SU-DHL-6 (cell line): ENCODE measurements around the gene MPHOSPH6.

ENCODE experiments used
- H2AFZ ChIP-seq: fragments of 200-600 bp; sonication (generic); 2 replicates; pipeline ENCODE4 v1.6.1; 2014; ENCODE audit warnings: low read depth, mild to moderate bottlenecking, moderate library complexity, mixed read lengths, antibody characterized with exemption, low read length; ENCODE audit not compliant: severe bottlenecking
- H3F3A ChIP-seq: fragments of 200-600 bp; shearing (Covaris generic); 2 replicates; pipeline ENCODE4 v1.6.0; 2016; ENCODE audit warnings: antibody characterized with exemption, mild to moderate bottlenecking; ENCODE audit not compliant: insufficient read depth
- H3K27ac ChIP-seq: fragments of 200-600 bp; sonication (generic); 2 replicates; pipeline ENCODE4 v1.5.1; 2016; ENCODE audit warnings: low read depth, mild to moderate bottlenecking, low read length, moderate library complexity, mixed read lengths
- H3K27me3 ChIP-seq: fragments of 200-600 bp; sonication (generic), shearing (Covaris generic); 2 replicates; pipeline ENCODE4 v1.6.0; 2014; ENCODE audit warnings: mild to moderate bottlenecking, low read length
- H3K36me3 ChIP-seq: fragments of 200-600 bp; sonication (generic); 2 replicates; pipeline ENCODE4 v1.6.1; 2014; ENCODE audit warnings: mild to moderate bottlenecking, low read length, mixed read lengths
- H3K4me2 ChIP-seq: fragments of 300-600, 200-600 bp; shearing (Covaris generic), sonication (generic); 2 replicates; pipeline ENCODE4 v1.6.0; 2014; ENCODE audit warnings: low read length, low read depth, mild to moderate bottlenecking; ENCODE audit not compliant: poor library complexity, severe bottlenecking
- H3K4me3 ChIP-seq: fragments of 200-600 bp; sonication (generic); 2 replicates; pipeline ENCODE4 v1.5.1; 2014; ENCODE audit warnings: antibody characterized with exemption, low read length, mild to moderate bottlenecking, mixed read lengths; ENCODE audit not compliant: insufficient read depth, poor library complexity, severe bottlenecking
- H3K79me2 ChIP-seq: fragments of 200-600 bp; sonication (generic); 2 replicates; pipeline ENCODE4 v1.6.1; 2014; ENCODE audit warnings: mild to moderate bottlenecking, low read length, moderate library complexity; ENCODE audit not compliant: insufficient read depth
- H3K9ac ChIP-seq: fragments of 200-600 bp; sonication (generic); 2 replicates; pipeline ENCODE4 v1.7.0; 2014; ENCODE audit warnings: mild to moderate bottlenecking, low read length
- H3K9me2 ChIP-seq: fragments of 200-600 bp; sonication (generic); replicated peaks from 2 replicates; pipeline ENCODE4 v1.6.1; 2014; ENCODE audit warnings: low read length; ENCODE audit not compliant: insufficient read depth
- H3K9me3 ChIP-seq: fragments of 200-600 bp; sonication (generic); 2 replicates; pipeline ENCODE4 v1.6.1; 2014; ENCODE audit warnings: low read length, mixed read lengths; ENCODE audit not compliant: insufficient read depth
- H4K20me1 ChIP-seq: fragments of 200-600 bp; sonication (generic); 2 replicates; pipeline ENCODE4 v1.6.1; 2014; ENCODE audit warnings: low read depth, mild to moderate bottlenecking, antibody characterized with exemption, low read length, moderate library complexity, mixed read lengths
- EZH2phosphoT487 ChIP-seq: fragments of 200-600 bp; sonication (generic), shearing (Covaris generic); conservative IDR thresholded peaks from 2 replicates; pipeline ENCODE4 v1.6.1; 2018; ENCODE audit warnings: mild to moderate bottlenecking, antibody characterized with exemption, low read length, moderate library complexity, mixed read lengths
- TF ChIP-seq, protein P1 (sequence below): fragments of 200-600 bp; sonication (generic); IDR thresholded peaks from one replicate; pipeline ENCODE4 v1.5.1; 2017; ENCODE audit warnings: antibody characterized with exemption, mild to moderate bottlenecking, low read length, moderate library complexity; ENCODE audit not compliant: insufficient read depth, poor library complexity, severe bottlenecking

Gene MPHOSPH6

DNA sequence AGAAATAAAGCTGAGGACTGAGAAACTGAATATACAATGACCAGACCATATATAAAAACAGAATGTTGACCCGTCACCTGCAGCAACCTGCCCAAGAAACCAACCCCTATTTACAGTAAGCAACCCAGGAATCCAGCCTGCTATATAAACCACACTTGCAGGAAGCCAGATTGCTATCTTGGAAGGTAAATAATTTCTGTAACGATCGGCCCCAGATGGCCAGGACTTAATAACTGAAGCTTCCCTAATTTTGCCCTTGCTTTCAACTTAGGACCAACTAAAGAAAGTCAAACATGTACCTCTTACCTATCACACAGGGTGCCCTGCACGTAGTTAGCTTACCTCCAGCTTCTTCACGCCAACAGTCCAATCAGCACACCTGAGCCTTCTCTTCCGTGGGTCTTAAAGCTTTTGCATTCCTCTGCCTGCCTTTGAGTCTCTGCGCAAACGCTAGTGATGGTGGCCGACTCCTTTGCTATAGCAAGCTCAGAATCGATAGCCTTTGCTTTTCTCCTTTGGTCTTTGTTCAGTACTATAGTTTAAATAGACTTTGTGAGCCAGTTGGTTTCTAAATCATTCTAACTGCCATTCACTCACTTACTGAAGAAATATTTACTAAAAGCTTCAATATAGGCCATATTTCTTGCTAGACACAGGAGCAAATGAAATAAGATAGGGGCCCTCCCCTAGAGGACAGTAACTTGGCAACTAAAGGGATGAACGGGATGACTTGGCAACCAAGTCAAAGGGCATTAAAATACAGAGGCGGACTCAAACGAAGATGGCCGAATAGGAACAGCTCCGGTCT, 31.3 kb downstream of the MPHOSPH6 start:
- H3K9me2 ChIP-seq: no peaks in the 10 kb centered on the region
- H3K27ac ChIP-seq: no peak overlapping the region
- no peaks in the 10 kb centered on the region for H3K9me3 ChIP-seq
- TF ChIP-seq EZH2phosphoT487: no peak
- TF ChIP-seq, protein P1, sequence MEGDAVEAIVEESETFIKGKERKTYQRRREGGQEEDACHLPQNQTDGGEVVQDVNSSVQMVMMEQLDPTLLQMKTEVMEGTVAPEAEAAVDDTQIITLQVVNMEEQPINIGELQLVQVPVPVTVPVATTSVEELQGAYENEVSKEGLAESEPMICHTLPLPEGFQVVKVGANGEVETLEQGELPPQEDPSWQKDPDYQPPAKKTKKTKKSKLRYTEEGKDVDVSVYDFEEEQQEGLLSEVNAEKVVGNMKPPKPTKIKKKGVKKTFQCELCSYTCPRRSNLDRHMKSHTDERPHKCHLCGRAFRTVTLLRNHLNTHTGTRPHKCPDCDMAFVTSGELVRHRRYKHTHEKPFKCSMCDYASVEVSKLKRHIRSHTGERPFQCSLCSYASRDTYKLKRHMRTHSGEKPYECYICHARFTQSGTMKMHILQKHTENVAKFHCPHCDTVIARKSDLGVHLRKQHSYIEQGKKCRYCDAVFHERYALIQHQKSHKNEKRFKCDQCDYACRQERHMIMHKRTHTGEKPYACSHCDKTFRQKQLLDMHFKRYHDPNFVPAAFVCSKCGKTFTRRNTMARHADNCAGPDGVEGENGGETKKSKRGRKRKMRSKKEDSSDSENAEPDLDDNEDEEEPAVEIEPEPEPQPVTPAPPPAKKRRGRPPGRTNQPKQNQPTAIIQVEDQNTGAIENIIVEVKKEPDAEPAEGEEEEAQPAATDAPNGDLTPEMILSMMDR: no peak
- no peaks in the 10 kb centered on the region for H3K79me2 ChIP-seq
- H3K4me3 ChIP-seq: no peak overlapping the region
- no peaks in the 10 kb centered on the region for H4K20me1 ChIP-seq
- peak overlapping the region; percentile 29 for H3K4me2 ChIP-seq
- H3K27me3 ChIP-seq: no peaks in the 10 kb centered on the region
- no peaks in the 10 kb centered on the region for H3K36me3 ChIP-seq
- no peaks in the 10 kb centered on the region for H3F3A ChIP-seq
- no peak overlapping the region for H2AFZ ChIP-seq
- no peak overlapping the region for H3K9ac ChIP-seq

DNA sequence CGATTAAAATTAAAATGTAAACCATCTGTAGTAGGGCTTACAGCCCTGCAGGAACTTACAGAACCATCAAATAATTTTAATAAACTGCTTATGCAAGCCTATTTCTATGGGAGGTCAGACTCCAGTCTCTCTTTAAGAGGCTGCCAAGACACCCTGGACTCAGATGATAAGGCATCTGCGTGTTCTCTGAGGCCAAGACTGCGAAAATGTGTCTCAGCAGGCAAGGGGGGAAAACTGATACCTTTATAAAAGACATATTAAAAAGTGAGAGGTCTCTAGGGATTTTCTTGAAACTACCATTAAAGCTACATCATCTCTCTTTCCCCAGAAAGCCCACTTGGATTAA, 32.2 kb downstream of the MPHOSPH6 start:
- no peak for TF ChIP-seq EZH2phosphoT487
- TF ChIP-seq, protein P1: no peak
- Histone ChIP-seq H3K27me3 (no peaks in the 10 kb centered on the region), H3K27ac (no peak overlapping the region), H3K79me2 (no peaks in the 10 kb centered on the region), H3F3A (no peaks in the 10 kb centered on the region), H3K9me2 (no peaks in the 10 kb centered on the region), H3K4me3 (no peak overlapping the region), H2AFZ (no peak overlapping the region), H4K20me1 (no peaks in the 10 kb centered on the region), H3K4me2 (no peak overlapping the region), H3K9me3 (no peaks in the 10 kb centered on the region), H3K36me3 (no peaks in the 10 kb centered on the region), H3K9ac (no peak overlapping the region)

DNA sequence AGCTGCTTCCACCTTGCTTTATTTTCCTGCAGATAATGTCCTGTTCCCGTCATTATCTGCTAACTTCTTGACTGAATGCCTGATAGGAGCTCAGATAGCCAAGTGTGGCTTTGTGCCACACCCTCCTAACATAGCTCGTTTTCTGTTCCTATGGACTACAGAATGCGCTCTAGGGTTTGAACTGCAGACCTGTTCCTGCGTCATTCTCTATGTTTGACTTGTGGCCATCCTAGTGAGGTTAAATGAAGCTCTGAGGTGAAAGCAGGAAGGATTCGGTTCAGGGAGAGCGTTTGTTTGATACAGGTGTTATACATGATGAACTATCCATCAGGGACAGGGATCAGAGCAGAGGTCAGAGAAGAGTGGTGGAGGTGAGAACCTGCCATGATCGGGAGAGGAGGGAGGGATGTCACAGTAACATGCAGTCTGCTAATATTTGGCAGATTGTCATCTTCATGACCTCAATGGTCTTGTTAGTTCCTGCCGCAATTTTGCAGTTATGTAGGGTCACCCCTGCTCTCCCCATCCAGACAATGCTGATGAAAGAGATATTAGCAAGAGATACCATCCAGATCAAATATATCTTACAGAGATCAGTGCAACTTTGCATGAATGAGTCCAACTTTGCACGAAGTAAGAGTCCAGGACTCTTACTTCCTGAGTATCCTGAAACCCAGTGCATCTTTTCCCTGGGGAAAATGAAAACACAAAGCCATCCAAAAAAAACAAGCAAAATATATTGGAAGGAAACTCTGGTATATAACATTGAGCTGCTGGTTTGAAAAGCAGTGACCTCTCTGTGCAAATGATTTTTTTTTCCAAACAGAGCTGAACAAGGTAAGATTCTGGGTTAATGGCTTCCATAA, 32.8 kb downstream of the MPHOSPH6 start:
- H4K20me1 ChIP-seq: no peaks in the 10 kb centered on the region
- H3K9me2 ChIP-seq: no peaks in the 10 kb centered on the region
- H3F3A ChIP-seq: no peaks in the 10 kb centered on the region
- no peak for TF ChIP-seq EZH2phosphoT487
- no peak overlapping the region for H3K9ac ChIP-seq
- no peaks in the 10 kb centered on the region for H3K9me3 ChIP-seq
- no peaks in the 10 kb centered on the region for H3K79me2 ChIP-seq
- H3K4me3 ChIP-seq: no peak overlapping the region
- no peak overlapping the region for H3K27ac ChIP-seq
- no peaks in the 10 kb centered on the region for H3K27me3 ChIP-seq
- H3K36me3 ChIP-seq: no peaks in the 10 kb centered on the region
- H3K4me2 ChIP-seq: no peak overlapping the region
- H2AFZ ChIP-seq: no peak overlapping the region
